ENCODE results near the gene EPS8L2.

Gene EPS8L2

DNA sequence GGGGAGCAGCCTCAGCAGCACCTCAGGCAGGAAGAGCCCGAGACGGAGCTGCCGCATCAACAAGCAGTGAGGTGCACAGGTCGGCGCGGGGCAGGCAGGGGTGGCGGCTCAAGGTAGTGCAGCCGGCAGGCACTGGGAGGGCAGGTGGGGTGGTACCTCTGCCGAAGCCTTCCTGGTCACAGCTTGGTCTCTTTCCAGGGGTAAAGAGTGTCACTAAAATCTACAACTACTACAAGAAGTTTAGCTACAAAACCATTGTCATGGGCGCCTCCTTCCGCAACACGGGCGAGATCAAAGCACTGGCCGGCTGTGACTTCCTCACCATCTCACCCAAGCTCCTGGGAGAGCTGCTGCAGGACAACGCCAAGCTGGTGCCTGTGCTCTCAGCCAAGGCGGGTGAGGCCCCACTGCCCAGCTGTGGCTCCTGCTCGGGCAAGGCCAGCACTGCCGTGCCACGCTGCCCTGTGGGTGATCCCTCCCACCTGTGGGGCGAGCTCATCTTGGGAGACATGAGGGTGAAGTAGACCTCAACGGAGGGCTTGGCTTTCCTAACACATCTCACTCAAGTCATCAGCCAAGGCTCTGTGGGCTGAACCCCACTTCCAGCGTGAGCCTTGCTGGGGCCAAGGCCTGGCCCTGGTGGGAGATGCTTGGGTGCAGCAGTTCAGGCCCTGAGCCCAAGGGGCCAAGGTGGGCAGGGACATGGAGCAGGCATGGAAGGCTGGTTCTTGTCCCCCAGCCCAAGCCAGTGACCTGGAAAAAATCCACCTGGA is 57.7 kb downstream of the EPS8L2 start:
- DNase-seq: no peak

DNA sequence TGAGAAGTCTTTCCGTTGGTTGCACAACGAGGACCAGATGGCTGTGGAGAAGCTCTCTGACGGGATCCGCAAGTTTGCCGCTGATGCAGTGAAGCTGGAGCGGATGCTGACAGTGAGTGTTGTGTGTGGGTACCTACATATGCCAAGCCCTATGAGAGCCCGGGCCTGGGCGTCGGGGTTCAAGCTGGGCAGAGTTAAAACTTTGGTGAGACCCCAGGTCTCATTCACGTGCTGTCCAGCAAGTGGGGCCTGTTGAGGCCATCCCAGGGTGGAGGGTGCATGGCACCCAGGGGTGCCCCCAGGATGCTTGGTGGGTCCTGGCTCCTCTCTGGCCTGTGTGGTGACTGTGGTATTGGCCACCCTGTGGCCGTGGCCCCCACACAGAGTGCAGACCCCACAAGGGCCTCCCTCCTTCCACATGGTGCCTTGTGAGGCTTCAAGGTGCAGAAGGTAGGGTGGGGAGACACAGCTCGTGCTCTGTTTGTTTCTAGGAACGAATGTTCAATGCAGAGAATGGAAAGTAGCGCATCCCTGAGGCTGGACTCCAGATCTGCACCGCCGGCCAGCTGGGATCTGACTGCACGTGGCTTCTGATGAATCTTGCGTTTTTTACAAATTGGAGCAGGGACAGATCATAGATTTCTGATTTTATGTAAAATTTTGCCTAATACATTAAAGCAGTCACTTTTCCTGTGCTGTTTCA is 58.4 kb downstream of the EPS8L2 start:
- DNase-seq: no peak

DNA sequence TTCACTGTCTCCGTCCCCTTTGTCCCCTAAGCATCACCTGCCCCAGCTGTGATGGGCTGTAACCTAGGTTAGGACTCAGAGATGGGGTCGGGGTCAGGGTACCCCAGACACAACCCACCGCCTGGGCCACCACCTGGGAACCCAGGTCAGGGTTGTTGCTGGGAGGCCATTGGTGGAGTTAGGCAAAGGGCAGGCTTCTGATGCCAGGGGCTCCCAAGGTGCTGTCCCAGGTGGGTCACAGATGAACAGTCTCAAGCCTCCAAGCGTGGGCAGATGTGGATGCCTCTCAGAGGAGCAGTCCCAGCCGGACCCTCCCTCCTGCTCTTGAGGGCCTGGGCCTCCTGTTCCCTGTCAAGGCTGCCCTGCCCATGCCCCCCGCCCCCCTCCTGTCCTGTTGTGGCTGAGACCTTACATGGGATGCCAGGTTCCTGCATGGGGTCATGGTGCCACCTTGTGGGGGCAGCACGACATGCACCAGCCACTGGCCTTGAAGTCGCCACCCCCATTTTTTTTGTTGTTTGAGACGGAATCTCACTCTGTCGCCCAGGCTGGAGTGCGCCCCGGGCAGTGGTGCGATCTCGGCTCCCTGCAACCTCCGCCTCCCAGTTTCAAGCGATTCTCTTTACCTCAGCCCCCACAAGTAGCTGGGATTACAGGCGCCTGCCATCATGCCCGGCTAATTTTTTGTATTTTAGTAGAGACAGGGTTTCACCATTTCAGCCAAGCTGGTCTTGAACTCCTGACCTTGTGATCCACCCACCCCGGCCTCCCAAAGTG is 59.2 kb downstream of the EPS8L2 start:
- peak; percentile 45 to 60 for DNase-seq

DNA sequence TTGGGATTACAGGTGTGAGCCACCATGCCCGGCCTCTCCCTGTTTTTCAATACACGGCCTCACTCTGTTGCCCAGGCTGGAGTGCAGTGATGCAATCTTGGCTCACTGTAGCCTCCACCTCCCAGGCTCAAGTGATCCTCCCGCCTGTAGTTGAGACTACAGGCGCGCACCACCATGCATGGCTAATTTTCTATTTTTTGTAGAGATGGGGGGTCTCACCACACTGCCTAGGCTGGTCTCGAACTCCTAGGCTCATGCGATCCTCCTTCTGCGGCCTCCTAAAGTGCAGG is 59.7 kb downstream of the EPS8L2 start:
- no peak for DNase-seq

DNA sequence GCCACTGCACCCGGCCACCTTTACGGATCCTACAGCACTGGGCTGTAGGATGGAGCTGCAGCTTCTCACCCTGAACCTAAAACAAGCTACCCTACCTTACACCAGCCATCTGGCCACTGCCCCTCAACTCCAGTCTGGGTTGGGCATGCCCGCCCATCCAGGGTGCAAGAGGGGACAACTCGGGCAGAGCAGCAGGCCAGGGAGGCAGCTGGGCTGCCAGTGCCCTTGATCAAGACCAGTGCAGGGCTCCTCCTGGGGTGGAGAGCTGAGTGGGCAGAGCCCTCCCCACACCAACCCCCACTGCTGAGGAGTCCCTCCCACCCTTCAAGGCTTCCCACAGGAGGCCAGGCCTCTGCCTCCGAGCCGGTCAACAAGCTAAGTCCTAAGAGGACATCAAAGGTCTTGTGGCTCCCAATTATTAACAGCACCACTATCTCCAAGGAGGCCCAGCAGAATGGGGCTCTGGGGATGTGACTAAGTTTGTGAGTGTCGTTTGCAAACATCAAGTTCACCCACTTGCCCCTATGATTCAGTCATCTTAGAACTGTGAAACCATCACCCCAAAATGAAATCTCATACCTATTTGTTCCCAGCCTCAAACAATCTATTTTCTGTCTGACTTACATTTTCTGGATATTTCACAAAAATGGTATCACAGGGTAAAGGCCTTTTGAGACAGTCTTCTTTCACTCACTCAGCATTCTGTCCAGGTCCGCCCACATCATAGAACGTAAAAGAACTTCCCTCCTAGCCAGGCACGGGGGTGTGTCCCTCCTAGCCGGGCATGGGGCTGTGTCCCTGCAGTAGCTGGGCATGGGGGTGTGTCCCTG is 60.3 kb downstream of the EPS8L2 start:
- DNase-seq: no peak

DNA sequence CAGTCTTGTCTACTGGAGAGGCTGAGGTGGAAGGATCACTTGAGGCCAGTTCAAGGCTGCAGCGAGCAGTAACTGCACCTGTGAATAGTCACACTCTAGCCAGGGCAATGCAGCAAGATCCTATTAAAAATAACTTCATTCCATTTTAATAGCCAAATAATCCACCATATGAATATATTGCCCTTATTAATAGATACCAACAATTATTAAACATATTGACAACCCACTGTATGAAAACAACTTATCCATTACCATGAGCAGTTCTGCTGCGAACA is 60.8 kb downstream of the EPS8L2 start:
- DNase-seq: no peak

DNA sequence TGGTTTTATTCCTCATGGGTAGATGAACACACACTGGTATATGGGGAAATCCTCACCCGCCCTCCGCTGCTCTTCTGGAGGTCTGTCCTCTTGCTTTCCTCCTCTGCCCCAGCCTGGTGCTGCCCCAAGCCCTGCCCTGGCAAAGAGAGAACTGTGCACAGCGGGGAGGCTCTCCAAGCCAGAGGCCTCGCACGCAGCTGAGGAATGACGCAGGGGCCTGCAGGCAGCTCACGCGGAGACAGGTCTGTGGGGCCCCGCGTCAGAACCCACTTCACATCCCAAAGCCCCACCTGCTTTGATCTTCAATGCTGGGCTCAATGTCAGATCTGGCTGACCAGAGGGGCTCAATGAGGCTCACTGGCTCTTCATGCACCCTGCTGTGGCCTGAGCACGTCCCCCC is 61.2 kb downstream of the EPS8L2 start:
- no peak for DNase-seq

DNA sequence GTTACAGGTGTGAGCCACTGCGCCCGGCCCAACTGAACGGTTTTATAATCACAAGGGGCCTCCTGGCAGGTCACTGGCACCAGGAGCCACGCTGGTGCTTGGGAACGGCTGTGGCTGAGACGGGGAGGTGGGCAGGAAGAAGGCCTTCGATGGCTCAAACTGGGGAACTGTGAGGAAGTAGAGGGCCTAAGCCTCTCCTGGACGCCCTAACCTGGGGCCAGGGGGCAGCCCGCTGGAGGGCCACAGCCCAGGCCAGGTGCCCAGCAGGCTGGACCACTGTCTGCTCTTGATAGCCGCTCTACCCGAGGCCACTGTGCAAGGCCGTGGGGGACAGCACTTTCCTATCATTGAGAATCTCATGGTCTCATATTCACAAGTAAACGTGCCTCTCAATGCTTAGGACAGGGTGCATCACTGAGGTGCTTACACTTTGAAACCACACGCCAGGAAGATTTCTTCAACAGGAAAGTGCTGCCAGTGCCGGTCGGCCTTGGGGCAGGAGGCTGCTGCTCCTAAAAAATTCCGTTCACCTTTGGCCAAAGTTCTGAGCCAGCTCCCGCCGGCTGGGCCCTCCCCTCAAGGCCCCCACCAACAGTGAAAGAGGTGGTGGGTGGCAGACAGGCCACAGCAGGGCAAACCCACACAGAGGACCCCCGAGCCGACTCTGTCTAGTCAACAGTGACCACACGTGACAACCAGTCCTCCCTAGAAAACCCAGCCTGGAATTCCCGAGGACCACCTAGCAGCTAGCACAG is 64.0 kb downstream of the EPS8L2 start:
- no peak for DNase-seq

DNA sequence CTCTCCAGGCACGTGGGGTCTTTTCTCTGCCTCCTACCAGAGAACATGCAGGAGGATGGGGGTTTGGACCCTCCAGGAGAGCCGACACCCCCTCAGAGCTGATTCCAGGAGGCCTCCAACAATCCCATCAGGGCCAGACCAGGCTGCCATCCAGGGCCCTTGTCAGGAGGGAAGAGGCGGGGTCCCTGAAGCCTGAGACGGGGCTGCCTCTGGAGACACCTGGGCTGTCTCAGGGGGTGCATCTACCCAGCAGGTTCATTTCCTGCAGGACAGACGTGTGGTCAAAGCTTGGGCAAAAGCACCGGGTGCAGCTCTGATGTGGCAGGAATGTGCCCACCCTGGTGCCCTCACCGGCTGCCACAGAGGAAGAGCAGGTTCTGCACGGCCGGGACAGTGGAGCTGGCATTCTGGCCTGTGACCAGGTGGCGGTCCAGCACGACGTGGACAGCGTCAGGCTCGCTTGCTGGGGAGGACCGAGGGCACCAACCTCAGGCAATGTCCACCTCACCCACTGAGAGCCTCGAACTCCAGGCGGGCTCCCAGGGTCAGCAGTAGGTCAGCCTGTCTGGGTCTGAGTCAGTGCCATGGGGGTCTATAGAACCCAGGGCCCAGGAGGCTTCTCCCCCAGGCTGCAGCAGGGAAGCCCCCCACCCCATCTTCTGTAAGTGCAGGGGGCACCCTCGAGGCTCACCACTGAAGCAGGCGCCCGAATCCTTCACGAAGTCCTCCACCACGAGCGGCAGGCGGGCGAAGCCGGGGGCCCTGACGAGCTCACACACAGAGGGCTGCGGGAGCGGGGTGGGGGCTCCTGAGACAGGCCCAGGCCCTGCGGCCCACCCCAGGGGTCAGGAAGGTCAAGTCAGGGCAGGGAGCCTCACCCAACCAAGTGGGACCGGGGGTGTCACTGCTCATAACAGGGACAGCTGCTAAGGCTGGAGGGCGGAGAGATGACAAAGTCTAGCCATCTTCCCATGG is 64.9 kb downstream of the EPS8L2 start:
- no peak for DNase-seq

DNA sequence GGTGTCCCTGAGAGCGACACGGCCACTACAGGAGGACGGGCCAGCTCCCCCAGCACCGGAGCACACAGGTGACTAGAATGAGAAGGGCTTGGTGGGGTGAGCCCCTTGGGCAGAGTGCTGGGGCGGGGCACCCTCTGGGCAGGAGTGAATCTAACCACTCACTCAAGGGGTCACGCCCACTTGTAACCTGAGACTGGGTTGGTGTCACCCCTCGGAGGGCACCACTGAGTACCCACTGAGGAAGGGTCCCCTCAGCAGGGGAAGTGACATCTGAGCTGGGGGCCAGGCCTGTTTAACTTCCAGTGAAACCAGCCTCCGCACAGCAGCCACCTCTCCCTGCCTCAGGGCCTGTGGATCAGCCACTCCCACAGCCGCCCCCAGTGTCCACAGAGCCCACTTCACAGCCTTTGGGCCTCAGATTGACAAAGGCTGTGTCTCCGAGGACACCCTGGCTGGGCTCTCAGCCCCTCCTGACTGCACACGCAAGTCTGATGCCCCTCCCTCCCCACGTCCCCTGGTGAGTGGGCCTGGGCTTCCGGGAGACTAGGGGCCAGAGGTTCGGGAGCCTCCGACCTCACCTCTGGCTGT is 65.7 kb downstream of the EPS8L2 start:
- DNase-seq: no peak

DNA sequence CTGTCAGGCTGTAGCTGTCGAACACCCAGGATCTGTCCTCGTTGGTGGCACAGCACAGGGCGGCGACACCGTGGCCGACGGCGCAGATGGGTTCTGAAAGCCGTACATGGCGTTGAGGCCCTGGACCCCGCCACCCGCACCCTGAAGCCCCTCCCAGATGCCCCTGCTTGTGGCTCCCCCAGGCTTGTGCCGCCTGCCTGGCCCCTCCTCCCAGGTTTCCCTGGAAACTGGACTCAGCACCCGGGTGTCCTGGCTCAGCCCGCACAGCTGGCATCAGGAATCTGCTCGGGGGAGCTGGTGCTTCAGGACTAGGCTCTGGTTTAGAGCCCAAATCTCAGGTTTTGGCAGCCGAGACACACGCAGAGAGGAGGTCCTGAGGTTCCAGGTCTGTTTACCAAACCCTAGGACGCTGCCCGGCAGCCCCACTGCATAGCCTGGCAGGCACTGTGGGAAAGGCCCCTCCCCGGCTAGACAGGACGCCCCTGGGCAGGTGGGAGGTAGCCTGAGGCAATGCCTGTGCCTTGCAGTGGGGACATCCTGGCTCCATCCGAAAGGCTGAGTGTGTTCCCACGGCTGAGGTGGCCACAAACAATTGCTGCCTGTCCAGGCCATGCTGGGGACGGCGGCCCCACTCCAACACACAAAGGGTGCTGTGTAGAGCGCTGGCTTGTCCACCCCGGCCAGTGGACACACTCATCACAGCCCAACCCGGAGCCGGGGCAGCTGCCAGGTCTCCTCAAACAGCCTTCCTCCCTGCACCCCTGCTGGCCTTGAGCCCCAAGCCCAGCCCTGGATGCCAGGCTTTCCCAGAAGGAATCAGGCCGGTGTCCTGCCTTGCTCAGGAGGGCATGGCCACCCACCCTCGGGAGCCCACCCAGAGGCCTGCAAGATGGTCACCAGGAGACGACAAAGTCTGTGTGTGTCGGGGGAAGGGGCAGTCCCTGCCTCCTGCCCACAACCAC is 66.7 kb downstream of the EPS8L2 start:
- DNase-seq: no peak

DNA sequence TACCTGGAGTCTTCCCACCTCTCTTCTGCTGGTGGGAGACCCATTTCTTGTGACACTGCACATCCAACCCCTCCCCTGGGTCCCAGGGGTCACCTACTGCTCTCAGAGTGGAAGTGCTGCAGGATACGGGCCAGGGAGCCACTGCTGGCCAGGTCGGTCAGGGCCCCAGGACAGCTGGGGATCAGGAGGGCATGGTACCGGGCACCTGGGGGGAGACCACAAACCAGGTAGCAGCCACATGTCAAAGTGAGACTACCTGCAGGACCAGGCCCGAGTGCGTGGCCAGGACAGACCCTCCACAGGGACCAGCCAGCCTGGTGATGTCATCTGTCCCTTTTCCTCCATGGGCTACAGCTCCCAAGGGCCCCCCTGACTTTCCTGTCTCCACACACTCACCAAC is 67.4 kb downstream of the EPS8L2 start:
- DNase-seq: no peak

DNA sequence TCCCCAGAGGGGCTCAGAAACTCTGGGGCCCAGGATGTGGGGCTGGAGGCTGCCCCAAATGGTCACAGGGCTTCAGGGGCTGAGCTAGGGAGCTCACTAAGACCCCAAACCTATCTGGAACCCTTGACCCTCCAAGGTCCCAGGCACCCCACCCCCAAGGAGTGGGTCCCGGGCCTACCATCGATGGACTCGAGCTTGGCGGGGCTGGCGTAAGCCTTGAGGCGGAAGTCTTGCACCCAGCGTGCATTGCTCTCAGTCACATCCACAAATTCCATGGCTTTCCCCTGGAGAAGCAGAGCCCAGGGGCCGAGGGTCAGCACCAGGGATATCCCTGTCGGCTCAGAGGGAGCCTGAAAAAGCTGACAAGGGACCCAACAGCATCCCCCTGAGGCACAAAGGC is 67.8 kb downstream of the EPS8L2 start:
- DNase-seq: no peak

DNA sequence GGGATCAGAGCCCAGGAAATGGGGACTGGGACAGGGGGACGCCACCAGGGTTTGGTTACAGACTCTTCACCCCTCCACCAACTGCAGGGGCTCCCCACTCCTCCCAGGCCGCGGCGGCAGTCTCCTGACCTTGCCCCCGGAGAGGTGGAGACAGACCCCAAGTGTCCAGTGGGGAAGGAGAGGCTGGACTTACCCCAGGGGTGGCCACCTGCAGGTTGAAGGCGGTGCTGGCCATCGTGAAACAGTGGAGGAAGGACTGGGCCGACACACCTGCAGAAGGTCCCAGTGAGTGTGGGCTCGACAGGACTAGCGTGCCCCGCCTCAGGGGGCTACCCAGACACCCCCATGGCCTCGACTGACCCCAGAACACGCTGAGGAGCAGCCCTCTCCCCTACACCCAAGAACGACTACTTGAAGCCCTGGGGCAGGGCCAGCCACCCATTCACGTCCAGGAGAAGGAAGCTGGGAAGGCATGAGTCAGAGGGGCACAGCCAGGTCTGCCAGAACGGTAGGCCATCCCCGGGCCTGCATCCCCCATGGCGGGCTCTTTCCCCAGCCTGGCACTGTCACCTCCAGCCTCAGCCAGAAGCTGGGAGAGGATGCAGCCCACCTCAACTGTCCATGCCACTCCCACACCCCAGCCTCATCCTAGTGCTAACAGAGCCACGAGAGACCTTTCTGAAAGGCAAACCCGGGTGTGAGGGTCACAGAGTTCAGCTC is 69.0 kb downstream of the EPS8L2 start:
- no peak for DNase-seq

DNA sequence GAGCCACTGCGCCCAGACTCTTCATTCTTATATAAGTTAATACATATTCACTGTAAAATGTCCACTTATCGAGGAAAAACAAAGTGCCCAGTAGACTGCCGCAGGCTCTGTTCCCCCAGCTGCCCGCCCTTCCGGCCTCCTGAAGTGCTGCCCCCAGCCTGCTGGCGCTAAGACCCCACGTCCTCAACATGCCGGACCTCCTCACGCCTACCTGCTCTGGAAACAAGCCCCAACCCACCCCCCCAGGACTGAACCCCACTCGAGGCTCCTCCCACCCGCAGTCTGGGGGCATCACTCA is 70.2 kb downstream of the EPS8L2 start:
- no peak for DNase-seq

DNA sequence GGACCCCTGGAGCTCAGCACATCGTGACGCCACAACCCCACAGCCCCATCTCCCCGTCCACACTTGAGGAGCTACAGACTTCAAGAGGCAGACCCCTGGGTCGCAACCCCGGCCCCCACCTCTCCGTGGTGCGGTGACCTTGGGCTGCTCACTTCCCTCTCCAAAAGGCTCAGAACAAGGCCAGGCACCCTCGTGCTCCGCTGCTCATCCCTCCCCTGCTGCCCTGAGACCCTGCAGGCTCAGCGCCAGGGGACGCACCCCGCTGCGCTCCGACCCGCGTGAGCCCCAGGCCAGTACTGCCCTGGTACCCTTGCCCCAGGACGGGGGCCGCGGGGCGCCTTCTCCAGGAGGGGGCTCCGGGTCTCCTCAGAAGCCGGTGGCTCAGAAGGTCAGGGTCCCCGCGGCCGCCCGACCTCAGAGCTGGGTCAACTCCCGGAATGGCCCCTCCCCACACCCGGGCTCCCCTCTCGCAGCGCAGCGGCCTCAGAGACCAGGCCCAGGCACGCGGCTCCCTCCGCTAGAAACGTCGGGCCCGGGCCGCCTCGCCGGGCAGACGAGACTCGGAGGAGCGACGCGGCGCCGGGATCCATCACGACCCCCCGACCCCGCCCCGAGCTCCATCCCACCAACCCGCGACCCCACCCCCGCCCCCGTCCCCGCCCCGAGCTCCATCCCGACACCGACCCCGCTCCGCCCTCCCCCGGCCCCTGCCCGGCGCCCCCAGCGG is 70.7 kb downstream of the EPS8L2 start:
- peak in 1 of 2 donors; percentile 39 for DNase-seq

All from activated CD4-positive, alpha-beta T cell treated with anti-CD3 and anti-CD28 coated beads for 4 hours (primary cell).